Measurements from ENCODE around the gene GZMB.
A peak's percentile ranks its signal among the peaks of the same experiment; 100 is the strongest.
"Not testable (repeated sequence)": the region's sequence is repeated elsewhere in the genome, so short reads cannot be mapped to it uniquely, and the experiment has no call there.

The GZMB gene, protein sequence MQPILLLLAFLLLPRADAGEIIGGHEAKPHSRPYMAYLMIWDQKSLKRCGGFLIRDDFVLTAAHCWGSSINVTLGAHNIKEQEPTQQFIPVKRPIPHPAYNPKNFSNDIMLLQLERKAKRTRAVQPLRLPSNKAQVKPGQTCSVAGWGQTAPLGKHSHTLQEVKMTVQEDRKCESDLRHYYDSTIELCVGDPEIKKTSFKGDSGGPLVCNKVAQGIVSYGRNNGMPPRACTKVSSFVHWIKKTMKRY

DNA sequence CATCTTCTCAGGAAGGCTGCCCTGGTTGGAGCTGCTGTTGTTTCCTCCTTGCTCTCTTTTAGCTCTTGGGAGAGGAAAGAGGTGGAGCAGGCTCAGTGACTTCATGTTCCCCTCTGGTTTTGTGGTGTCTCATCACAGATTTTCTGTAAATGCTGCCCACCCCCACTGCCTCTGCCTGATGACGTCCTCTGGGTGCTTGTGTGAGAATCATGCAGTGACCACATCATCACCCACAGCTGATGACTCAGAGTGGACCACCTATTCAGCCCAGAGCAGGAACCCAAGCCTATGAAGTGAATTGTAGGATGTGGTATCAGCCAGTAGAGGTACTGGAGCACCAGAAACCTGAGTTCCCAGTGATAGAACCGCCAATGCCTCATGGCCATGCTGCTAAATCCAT, at the start of gene GZMB:
Gene GZMB, minus strand, starts transcription at position 33 of the 400 bp plus-strand sequence. Its CDS starts 30 bp downstream, at position 3.
- DNase-seq: no peak

DNA sequence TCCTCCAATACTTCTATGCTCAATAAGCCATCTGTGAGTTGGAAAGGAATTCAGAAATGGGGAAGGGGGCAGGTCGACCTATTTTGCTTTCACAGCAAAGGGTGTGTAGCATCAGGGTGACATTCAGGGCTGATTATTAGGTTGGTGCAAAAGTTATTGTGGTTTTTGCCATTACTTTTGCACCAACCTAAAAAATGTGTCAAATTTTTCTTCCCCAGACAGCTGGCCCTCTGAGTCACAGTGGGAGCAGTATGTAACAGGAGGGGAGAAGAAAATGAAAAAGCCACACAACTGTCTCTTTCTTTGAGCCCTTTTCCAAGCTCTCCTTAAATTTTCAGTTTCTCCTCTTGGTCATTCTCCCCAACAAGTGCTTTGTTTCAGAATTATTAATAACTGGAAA, 47.1 kb upstream of the GZMB start:
- no peak for DNase-seq

DNA sequence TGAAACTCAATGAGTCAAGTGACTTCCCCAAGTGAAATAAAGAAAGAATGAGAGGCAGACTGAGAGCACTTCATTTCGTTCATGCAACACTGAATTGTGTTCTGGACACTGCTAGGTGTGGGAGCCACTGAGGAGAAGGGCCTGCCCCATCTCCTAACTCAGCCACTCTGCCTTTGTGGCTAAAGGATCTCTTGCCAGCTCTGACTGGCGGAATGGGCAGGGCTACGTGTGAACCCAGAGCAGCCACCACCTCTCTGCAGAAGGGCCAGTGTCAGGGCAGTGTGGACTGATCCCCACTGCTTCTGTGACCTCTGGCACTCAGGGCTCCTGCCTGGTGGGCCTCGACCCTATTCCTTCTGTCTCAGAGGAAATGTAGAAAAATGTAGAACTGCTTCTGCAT, 46.5 kb upstream of the GZMB start:
- no peak for DNase-seq

- no peak for DNase-seq
These were observed 45.4 kb upstream of the GZMB start for GRCh38 chr14:24679248-24679961.

GRCh38 chr14:24678801-24679247, 44.8 kb upstream of the GZMB start:
- peak; percentile 81 for DNase-seq

- DNase-seq: no peak
These were observed 44.0 kb upstream of the GZMB start for GRCh38 chr14:24677956-24678355.

DNA sequence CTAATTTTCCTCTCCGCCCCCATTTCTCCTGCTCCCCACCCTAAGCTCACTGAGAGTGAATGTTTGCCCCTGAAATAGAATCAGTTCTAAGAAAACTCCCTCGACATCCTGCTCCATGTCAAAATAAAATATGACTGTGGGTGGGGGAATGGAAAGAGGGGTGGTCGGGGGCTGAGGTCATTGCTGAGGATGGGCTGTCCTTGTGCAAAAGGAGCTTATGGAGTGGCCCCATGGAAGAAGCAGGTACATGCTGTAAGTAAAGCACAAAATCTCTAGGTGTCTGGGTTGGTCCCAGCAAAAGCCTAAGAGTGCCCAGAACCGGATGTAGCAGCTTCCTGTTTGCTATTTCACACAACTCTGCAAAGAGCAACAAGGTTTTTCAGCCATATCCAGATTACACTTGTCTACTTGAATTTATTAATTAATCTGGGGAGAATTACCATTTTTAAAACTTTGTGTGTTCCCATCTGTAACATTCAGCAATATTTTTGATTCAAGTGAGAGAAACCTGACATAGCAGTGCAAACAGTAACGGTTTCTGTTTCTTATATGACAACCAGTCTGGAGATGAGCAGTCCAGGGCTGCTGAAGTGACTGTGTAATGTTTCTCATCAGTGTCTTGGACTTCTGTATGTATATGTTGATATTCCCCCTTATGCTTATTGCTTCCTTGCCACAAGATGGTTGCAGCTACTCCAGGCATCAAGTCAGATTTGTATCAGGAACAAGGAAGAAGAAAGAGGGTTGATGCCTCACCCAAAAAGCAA, 40.4 kb upstream of the GZMB start:
- DNase-seq: no peak

GRCh38 chr14:24673534-24674203, 39.7 kb upstream of the GZMB start:
- no peak for DNase-seq

DNA sequence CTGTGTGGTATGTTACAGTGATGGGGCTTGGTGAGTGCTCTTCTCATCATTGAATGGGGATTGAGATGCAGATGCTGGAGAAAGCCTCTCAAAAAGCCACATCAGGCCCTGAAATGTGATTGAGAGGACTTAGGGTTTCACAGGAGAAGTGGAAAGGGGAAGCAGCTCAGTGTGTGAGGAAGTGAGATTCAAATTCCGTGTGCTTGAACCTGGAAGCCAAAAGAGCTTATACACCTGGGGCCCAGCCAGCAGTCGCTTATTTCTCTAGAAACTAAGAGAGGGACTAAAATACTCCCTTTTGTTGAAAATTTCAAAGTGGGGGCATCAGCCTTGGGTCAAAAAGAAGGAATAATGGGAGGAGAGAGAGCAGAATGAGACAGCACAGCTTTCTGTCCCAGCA, 39.1 kb upstream of the GZMB start:
- no peak for DNase-seq

DNA sequence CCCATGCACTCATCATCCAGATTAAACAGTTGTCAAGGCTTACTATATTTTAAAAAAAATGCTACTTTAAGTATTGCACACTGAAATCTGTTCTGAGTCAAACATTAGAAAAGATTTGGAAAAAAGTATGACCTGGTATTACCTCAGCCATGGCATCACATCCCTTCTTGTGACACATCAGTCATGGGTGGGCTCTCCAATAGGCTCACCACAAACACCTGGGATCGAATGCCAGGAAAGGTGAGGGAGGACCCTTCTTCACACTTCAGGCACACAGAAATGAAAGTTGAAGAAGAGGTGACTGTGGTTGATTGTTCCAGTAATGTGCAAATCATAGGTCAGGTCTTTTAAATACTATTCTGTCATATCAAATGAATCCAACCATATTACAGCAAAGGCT, 36.6 kb upstream of the GZMB start:
- DNase-seq: no peak

- DNase-seq: no peak
These were observed 35.7 kb upstream of the GZMB start for GRCh38 chr14:24669651-24670050.

DNA sequence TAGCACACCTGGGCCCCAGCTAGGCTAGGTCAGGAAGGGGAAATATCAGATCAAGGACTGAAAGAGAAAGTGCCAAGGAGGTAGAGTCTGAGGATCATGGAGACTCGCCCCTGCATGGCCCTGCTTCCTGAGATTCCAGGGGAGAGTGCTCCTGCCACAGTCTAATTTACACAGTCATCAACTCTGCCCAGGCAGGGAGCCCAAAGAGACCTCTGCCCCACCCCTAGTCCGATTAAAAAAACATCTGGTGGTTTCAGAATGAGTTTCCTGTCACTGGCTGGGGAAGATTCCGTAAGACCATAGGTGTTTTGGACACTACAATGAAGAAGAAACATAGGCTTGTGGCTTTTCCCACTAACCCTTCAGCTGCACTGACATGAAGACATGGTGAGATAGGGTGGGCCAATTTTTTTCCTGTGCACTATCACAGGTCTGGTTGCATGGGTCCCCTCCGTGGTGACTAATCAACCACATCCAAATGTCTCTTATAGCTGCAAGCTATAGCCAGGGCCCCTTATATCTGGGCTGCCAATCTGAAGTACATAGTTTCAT, 31.5 kb upstream of the GZMB start:
- DNase-seq: no peak

GRCh38 chr14:24664366-24664765, 30.4 kb upstream of the GZMB start:
- DNase-seq: no peak

DNA sequence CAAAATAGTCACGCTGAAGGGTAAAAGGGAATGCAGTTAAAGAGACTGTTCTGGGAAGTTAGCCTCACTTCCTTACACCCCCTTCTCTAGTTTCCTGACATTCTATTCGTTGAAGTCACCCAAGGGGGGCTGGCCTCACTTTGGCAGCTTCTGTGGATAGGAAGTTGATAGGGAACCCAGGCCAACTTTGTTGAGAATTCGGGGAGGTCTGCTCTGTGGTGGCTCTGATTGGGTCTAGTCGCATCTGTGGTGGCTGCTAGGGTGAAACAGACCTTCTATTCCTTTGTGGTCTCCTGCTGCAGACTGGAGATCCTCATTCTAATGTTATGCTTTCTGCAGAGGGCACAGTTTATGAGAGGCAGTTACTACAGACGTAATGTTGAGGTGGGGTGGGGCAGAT, 28.8 kb upstream of the GZMB start:
- no peak for DNase-seq

- DNase-seq: no peak
These were observed 26.1 kb upstream of the GZMB start for GRCh38 chr14:24659916-24660570.

DNA sequence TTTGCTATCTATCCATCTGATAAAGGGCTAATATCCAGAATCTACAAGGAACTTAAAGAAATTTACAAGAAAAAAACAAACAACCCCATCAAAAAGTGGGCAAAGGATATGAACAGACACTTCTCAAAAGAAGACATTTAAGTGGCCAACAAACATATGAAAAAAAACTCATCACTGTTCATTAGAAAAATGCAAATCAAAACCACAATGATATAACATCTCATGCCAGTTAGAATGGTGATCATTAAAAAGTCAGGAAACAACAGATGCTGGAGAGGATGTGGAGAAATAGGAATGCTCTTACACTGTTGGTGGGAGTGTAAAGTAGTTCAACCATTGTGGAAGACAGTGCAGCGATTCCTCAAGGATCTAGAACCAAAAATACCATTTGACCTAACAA, 14.4 kb upstream of the GZMB start:
- DNase-seq: not testable (repeated sequence)

DNA sequence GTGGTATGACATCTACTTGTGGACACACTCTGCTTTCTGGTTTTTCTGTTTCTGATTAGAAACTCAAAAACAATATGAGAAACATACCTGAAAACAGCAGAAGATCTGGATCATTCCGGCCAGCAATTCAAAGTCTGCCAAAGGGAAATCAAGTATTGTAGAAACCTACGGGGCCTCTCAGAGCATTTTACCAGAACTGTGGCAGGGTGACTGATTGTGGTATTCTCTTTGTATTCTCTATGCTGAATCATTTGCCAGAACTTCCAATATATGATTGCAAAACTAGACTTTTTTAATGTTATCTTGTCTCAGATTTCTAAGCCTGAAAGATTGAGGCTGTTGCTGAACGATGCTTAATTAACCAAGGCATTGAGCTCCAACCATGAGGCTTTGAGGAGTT, 5.9 kb upstream of the GZMB start:
- no peak for DNase-seq

DNA sequence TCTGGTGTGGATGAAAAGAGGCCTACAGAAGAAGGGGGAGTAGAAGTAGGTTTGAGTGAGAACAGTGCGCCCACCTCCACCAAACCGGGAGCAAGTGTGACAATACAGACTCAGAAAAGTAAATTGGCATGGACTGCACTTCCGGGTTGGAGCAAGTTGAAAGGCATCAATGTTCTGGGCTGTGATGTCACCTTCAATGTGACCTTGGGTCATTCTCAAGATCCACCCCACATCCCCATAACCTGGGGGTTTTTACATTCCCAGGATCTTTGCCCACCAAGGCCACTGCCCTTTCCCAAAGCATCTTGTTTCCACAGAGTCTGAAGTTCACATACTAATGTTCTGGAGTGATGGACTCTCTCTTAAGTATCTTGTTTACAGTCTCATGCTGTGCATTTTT, 5.3 kb upstream of the GZMB start:
- DNase-seq: no peak

GRCh38 chr14:24633353-24633752, 637 bp downstream of the GZMB start:
- DNase-seq: no peak

- no peak for DNase-seq
These were observed 1.2 kb downstream of the GZMB start for GRCh38 chr14:24632761-24633160.

DNA sequence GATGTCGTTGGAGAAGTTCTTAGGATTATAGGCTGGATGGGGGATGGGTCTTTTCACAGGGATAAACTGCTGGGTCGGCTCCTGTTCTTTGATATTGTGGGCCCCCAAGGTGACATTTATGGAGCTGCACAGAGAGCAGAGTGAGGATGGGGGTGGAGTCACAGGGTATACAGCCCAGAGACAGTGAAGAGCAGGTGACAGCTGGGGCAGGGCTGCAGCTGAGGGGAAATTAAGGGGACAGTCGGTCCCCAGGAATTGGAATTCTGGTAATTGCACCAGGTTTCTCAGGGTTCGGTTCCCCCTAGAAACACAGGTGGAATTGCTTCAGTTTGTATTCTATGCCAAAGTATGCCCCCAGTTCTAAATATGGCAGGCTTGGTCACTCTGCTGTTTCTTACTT, 1.7 kb downstream of the GZMB start:
- no peak for DNase-seq

GRCh38 chr14:24631749-24632335, 2.1 kb downstream of the GZMB start:
- DNase-seq: no peak
